A204.1 (cell line): ENCODE results near the gene SPDYE3.
"Not testable (repeated sequence)": the region's sequence is repeated elsewhere in the genome, so short reads cannot be mapped to it uniquely, and the experiment has no call there.

Experiments used
- FAIRE-seq: peaks from 2 replicates; lab custom pipeline; 2012; peaks lifted over from hg19 to GRCh38; lab: Jason Lieb, UNC

Gene SPDYE3

DNA sequence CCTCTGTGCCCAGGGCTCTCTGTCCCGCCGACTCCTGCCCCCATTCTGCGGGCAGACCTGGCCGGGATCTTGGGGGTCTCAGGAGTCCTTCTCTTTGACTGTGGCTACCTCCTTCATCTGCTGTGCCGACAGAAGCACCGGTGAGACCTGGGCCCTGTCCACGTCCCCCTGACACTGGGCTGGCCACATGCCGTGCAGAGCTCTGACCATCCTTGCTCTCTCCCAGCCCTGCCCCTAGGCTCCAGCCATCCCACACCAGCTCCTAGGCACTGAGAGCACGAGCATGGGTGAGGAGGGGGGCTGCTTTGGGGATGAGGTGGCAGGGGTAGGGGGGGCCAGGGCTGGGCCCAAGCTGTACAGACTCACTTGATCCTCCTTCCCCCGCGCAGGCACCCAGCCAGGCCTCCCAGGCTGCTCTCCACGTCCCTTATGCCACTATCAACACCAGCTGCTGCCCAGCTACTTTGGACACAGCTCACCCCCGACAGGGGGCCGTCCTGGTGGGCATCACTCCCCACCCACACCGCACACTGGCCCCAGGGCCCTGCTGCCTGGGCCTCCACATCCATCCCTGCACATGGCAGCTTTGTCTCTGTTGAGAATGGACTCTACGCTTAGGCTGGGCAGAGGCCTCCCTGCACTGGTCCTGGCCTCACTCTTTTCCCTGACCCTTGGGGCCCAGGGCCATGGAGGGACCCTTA, 45.6 kb downstream of the SPDYE3 start:
- FAIRE-seq: no peak

DNA sequence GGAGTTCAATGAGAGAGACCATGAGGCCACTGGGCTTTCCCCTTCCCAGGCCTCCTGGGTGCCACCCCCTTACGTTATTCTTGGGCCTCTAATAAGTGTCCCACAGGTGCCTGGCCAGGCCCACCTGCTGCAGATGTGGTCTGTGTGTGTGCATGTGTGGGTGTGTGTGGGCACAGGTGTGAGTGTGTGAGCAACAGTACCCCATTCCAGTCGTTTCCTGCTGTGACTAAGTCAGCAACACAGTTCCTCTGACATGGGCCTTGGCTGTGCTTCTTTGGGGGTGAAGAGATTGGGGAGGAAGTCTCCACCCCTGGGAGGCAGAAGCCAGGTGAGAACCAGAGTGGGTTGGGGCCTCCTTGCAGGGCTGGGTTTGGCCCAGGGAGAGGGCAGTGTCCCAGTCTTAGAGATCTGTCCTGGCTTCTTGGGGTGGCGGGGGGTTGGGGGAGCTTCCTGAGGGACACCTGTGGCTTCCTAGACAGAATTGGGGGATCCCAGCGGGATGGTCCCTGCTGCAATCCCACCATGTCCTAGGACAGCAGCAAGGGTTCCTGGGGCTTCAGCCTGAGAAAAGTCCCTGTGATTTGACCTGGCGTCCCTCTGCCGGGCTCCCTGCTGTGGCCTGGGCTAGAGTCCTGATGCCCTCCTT, 46.3 kb downstream of the SPDYE3 start:
- no peak for FAIRE-seq

DNA sequence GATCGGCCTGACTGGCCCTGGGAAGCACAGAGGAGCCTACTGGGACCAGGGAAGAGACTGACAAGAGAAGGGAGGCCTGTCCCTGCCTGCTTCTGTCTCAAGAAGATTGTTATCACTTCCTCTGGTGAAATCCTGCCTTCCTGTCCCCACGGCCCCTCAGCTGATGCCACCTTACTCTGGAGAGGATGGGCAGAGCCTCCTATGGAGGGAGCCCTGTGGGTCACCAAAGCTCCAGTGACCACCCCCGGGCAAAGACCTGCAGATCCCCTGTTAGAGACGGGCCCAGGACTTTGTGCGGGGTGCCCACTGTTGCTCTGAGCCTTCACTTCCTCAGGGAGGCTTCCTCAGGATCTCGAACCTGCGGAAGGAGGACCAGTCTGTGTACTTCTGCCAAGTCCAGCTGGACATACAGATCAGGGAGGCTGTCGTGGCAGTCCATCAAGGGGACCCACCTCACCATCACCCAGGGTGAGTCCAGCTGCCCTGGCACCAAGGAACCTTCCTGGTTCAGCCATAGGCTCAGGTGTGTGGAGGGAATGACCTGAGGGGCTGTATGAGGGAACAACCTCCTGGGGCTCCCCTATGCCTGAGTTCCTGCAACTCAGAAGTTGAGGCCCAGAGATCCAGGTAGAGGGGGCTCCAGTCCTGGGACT, 49.0 kb downstream of the SPDYE3 start:
- no peak for FAIRE-seq

DNA sequence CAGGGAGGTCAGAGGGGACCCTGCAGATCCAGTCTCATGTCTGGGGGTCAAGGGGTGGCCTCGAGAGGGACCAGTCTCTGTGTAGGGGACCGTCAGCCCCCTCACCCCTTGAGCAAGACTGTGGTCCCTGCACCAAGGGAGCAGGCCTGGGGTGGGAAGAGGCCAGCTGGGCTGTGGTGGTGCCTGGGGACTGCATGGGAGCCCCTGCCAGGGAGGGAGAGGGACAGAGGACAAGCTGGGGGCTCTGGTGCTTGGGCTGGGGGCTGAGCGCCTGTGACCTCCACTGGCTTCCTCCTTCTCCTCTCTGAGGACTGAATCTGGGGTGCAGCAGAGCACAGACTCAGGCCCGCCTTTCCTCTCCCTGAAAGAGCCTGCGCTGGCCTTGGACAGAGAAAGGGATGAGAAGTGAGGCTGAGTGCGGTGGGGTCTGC, 49.6 kb downstream of the SPDYE3 start:
- FAIRE-seq: no peak

DNA sequence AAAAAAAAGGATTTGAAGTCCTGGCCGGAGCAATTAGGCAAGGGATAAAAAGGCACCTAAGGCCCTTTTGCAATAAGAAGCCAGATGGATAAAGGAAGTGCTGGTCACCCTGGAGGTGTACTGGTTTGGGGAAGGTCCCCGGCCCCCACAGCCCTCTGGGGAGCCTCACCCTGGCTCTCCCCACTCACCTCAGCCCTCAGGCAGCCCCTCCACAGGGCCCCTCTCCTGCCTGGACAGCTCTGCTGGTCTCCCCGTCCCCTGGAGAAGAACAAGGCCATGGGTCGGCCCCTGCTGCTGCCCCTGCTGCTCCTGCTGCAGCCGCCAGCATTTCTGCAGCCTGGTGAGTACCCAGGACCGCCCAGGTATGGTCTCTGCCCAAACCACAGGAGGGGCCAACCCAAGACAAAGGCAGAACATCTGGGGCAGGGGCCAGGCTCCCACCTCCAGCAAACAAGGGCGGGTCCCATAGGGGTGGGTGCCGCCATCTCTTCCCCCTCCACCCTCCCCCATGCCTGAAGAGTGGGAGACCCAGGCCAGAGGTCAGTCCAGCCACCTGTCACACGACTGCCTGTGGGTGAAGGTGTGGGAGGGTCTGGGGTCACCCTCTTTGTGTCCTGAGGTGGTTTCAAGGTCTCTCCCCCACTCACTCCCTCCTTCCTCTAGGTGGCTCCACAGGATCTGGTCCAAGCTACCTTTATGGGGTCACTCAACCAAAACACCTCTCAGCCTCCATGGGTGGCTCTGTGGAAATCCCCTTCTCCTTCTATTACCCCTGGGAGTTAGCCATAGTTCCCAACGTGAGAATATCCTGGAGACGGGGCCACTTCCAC, 50.7 kb downstream of the SPDYE3 start, which contains the start of gene PILRB:
Gene PILRB (plus strand): TSS at position 91 of the 830 bp plus-strand sequence. CDS start 186 bp downstream, at position 277.
- FAIRE-seq: no peak

DNA sequence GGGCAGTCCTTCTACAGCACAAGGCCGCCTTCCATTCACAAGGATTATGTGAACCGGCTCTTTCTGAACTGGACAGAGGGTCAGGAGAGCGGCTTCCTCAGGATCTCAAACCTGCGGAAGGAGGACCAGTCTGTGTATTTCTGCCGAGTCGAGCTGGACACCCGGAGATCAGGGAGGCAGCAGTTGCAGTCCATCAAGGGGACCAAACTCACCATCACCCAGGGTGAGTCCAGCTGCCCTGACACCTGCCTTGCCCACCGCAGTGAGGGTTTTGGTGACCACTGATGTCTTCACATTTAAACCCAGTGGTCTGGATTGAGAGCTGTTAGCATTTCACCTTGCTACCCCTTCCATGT, 51.3 kb downstream of the SPDYE3 start:
- no peak for FAIRE-seq

DNA sequence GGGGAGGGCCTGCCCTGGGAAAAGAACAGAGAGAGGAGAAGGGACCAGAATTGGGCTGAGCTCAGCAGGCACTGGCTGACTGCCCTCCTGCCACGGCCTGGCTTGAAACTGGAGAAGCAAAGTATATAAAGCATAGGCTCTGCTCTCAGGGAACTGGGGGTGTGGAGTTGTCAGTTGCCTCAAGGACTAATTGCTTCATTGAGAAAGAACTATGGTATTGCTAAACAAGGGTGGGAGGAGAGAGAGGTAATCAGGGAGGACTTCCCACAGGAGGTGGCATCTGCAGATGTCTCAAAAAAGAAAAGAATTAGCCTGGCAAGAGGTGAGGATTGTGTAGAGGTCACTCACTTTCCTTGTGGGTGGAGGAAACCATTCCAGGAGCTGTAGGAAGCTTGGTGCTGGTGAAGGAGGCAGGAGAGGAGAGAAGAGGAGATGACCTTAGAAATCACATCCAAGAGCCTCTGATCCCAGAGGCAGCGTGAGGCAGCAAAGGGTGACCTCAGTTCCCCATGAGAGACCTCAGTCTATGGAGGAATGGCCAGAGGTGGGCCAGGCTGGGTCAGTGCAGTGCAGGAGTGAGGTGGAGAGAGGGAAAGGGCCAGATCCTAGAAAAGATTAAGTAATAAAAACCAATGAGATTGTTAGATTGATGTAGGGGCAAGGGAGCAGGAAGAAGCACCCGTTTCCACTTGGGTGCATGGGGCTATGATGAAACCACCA, 52.8 kb downstream of the SPDYE3 start:
- FAIRE-seq: no peak

DNA sequence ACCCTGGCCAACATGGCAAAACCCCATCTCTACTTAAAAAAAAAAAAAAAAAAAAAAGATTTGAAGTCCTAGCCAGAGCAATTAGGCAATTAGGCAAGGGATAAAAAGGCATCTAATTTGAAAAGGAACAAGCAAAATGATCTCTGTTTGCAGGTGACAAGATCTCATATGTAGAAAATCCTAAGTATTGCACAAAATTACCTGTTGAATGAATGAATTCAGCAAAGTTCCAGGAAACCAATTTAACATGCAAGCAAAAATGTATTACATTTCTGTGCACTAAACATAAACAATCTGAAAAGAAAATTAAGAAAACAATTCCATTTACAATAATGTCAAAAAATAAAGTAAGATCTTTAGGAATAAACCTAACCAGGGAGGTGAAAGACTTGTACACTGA, 55.6 kb downstream of the SPDYE3 start:
- no peak for FAIRE-seq

DNA sequence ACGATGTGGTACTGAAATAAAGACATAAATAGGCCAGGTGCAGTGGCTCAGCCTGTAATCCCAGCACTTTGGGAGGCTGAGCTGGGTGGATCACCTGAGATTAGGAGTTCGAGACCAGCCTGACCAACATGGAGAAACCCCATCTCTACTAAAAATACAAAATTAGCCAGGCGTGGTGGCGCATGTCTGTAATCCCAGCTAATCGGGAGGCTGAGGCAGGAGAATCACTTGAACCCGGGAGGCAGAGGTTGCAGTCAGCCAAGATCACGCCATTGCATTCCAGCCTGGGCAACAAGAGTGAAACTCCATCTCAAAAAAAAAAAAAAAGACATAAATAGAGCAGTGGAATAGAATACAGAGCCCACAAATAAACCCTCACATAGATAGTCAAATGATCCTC, 56.3 kb downstream of the SPDYE3 start:
- not testable (repeated sequence) for FAIRE-seq

DNA sequence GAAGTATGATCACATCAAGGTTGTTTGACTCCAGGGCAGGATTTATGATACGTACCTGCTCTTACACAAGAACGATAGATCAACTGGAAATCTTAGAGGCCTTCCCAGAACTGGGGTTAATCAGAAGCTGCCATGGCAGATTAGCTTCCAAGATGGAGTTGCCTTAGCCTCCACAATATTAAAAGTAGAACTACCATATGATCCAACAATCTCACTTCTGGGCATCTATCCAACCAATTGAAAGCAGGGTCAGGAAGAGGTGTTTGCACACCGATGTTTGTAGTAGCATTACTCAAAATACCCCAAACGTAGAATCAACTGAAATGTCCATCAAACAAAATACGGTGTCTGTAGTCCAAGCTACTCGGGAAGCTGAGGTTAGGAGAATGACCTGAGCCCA, 57.0 kb downstream of the SPDYE3 start:
- no peak for FAIRE-seq

DNA sequence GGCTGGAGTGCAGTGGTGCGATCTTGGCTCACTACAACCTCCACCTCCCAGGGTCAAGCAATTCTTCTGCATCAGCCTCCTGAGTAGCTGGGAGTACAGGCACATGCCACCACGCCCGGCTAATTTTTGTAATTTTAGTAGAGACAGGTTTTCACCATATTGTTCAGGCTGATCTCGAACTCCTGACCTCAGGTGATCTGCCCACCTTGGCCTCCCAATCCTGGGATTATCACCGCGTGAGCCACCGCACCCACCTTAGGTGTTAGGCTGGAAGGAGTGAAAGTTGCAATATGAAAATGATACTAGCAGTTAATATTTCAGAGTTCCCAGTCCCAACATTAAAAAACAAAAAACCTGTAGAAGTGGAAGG, 58.5 kb downstream of the SPDYE3 start:
- not testable (repeated sequence) for FAIRE-seq

DNA sequence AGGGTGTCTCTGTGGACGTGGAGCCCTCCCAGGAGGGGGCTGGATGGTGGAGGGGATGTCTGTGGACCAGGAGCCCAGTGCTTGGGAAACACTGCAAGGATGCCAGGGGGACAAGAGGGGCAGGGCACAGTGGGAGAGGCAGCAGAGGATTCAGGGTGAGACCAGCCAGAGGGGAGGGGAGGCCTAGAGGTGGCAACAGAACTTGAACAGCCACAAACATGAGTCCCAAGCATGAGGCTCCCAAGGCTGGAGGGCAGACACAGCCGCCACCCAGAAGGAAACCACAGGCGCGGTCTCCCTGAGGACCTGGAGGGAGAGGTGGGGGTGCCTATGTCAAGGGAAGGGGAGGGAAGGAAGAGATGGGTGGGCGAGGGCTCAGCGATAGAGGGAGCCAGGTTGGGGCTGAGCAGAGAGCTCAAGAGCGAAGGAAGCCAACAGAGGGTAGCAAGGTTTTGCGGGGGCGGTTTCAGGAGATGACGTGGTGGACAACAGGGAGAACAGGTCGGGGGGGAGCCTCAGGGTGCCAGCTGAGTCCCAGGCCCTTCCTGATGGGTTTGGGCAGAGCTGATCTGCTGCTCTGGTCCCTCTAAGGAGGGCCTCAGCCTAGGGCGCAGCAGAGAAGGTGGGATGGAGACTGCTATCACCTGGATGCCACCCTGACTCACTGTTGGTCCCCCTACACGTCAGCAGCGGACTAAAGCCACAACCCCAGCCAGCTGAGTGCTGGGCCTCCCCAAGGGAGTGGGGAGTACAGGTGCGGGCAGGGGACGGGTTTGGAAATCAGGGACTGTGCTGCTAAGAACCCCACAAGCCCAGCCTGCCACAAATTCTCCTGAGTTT, 59.1 kb downstream of the SPDYE3 start:
- FAIRE-seq: no peak

DNA sequence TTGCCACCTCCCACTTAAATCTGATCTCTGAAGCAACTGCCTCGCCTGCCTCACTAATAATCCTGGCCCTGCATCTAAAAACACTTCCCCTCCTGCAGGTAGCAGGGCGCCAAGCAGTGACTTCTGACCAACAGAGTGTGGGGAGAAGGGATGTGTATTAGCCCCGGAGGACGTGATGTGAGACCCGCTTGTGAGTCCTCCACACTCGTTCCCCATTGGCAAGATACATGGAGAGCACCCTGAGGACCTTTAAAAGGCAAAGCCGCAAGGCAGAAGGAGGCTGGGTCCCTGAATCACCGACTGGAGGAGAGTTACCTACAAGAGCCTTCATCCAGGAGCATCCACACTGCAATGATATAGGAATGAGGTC, 59.7 kb downstream of the SPDYE3 start:
- FAIRE-seq: no peak

DNA sequence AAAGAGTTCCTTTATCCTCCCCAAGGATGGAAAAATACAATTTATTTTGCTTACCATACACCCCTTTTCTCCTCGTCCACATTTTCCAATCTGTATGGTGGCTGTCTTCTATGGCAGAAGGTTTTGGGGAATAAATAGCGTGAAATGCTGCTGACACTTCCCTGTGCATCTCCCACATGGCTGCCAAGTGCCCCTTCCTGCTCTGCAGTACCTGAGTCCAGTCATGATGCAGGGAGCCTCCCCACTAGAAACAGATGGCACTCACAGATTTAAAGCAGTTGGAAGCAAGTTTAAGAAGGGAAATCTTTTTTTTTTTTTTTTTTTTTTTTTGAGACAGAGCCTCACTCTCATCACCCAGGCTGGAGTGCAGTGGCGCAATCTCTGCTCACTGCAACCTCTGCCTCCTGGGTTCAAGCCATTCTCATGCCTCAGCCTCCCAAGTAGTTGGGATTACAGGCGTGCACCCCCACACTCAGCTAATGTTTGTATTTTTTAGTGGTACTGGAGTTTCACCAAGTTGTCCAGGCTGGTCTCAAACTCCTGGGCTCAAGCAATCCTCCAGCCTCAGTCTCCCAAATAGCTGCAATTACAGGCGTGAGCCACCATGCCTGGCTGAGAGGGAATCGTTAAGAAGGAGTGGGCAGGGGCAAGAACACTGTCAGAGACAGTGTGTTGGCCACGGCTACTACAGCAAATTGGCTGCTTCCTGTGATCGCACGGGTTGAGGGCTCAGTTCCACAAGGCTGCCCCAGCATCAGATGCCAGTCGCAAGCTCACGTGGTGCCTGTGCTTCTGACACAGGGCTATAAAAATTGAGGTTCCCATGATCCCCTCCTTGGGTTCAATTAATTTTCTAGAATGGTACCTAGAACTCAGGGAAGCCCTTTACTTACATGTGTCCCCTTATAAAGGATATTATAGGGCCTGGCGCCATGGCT, 60.4 kb downstream of the SPDYE3 start:
- no peak for FAIRE-seq

DNA sequence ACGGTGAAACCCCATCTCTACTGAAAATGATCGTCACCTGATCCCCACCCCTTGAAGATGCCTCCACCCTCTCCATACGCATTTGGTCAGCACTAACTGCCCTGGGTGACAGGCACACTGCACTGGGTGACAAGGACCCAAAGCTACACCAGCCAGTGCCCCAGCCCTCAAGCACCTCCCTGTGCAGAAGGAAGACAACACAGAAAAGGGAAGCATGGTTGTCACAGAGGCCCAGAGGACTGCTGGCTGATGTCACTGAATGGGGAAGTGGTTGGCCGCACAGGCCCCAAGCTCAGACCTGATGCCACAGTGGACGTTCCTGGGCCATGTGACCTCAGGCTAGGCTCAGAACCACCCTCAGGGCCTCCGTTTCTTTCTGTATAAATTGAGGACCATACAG, 61.6 kb downstream of the SPDYE3 start:
- FAIRE-seq: no peak

DNA sequence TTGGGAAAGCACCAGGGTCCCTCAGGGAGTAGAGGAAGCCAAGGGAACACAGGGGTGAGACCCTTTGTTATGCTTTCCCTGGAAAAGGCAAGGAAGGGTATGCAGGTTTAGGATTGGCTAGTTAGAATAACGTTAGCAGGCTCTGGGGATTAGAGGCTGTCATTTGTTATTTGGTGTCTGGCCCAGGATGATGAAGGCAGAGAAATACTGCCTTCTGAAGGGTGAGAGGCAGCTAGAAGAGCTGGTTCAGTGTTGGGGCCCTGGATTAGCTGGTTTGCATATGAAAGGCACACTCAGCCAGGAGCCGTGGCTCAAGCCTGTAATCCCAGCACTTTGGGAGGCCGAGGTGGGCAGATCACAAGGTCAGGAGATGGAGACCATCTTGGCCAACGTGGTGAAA, 62.8 kb downstream of the SPDYE3 start:
- FAIRE-seq: no peak

DNA sequence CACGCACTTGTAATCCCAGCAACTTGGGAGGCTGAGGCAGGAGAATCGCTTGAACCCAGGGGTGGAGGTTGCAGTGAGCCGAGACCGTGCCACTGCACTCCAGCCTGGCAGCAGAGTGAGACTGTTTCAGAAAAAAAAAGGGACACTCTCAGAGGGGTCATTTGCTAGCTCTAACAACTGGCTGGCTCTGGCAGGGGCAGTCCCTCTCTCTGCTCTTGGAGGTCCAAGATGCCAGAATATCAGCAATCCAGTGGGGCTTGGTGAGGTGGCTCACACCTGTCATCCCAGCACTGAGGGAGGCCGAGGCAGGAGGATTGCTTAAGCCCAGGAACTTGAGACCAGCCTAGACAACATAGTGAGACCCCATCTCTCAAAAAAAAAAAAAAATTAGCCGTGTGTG, 63.2 kb downstream of the SPDYE3 start:
- no peak for FAIRE-seq

DNA sequence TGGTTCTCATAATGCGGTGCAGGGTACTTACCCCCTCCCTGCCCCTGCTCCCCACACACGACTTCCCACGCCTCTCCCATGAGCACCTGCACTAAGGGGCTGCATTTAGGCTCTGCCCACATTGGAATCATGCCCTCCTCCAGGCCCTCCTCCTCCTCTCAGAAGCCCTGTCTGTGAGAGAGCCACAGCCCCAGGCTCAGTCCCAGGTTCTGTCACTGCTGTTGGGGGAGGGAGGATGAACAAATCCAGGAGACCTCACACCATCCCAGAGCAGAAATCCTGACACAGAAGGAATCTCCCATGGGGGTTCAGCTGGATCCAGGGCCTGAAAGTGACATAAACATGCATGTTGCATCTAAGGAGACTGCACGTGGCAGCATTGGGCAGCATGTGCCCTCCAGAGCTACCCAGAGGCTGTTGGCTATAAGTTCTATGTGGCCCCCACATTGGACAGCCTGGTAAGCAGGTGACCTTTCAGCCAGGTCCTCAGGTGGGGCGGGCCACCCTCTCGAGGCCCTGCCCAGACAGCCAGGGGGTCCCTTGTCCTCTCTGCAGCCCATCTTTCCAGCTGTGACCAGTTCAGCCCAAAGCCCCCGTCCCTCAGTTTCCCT, 64.2 kb downstream of the SPDYE3 start:
- FAIRE-seq: no peak
